Stimulated activated CD4-positive, alpha-beta T cell treated with anti-CD3 and anti-CD28 coated beads, Interleukin-15, amount 100 ng/mL, for 24 hours (primary cell): ENCODE data around the gene GFRA3.

Experiments used
- DNase-seq: peaks from one replicate; pipeline ENCODE4 v3.0.0-alpha.2; 2020

Gene GFRA3

GRCh38 chr5:138245717-138246116 is 28.7 kb downstream of the GFRA3 start:
- no peak for DNase-seq

- no peak for DNase-seq
These were observed 30.6 kb downstream of the GFRA3 start for GRCh38 chr5:138243794-138244193.

GRCh38 chr5:138241688-138242571 is 32.5 kb downstream of the GFRA3 start:
- DNase-seq, result no peak

- DNase-seq, result peak; percentile 25
These were observed 33.6 kb downstream of the GFRA3 start for GRCh38 chr5:138240650-138241385.

GRCh38 chr5:138238034-138238433 is 36.4 kb downstream of the GFRA3 start:
- no peak for DNase-seq

GRCh38 chr5:138234651-138235050 is 39.8 kb downstream of the GFRA3 start:
- no peak for DNase-seq

GRCh38 chr5:138233280-138233679 is 41.1 kb downstream of the GFRA3 start:
- DNase-seq, result no peak

GRCh38 chr5:138230981-138231589 is 43.3 kb downstream of the GFRA3 start:
- DNase-seq, result no peak

GRCh38 chr5:138230261-138230660 is 44.2 kb downstream of the GFRA3 start:
- DNase-seq, result no peak

GRCh38 chr5:138229387-138229786 is 45.0 kb downstream of the GFRA3 start:
- DNase-seq, result no peak

GRCh38 chr5:138226910-138227309 is 47.5 kb downstream of the GFRA3 start:
- DNase-seq, result no peak

- no peak for DNase-seq
These were observed 49.7 kb downstream of the GFRA3 start for GRCh38 chr5:138224712-138225111.

- DNase-seq, result no peak
These were observed 50.9 kb downstream of the GFRA3 start for GRCh38 chr5:138223532-138223931.

GRCh38 chr5:138216799-138217198 is 57.6 kb downstream of the GFRA3 start:
- no peak for DNase-seq

- DNase-seq, result peak; percentile 92
These were observed 61.0 kb downstream of the GFRA3 start, which contains the start of gene CDC23 for GRCh38 chr5:138213161-138214029. TSS of gene CDC23 (minus strand) at chr5:138213323. CDS start at chr5:138213312, 11 bp downstream.

GRCh38 chr5:138212828-138213160 is 61.6 kb downstream of the GFRA3 start:
- no peak for DNase-seq

- no peak for DNase-seq
These were observed 63.4 kb downstream of the GFRA3 start for GRCh38 chr5:138210985-138211384.
